AG04449 (cell line): ENCODE measurements around the gene DOC2A.

Experiments used
- CTCF ChIA-PET: fragments of 350-600 bp; formaldehyde crosslinking; extraction: SDS; loops from one replicate; lab custom pipeline; 2021; ENCODE audit warnings: antibody characterized with exemption; lab: Yijun Ruan, JAX
- POLR2A ChIA-PET: fragments of 400-600, 350-600 bp; formaldehyde crosslinking; extraction: SDS; loops from one replicate; lab custom pipeline; 2020; ENCODE audit warnings: antibody characterized with exemption, inconsistent platforms; lab: Yijun Ruan, JAX
- DNase-seq: peaks from one replicate; pipeline ENCODE4 v3.0.0-alpha.2; 2010; ENCODE audit warnings: low read depth, low spot score
- H3K4me3 ChIP-seq: 2 replicates; pipeline ENCODE4 v1.5.1; 2011; ENCODE audit warnings: low read depth, mild to moderate bottlenecking, control low read depth, low read length
- TF ChIP-seq, protein P1 (sequence below): IDR thresholded peaks from one replicate; pipeline ENCODE4 v1.5.1; 2011; ENCODE audit warnings: mild to moderate bottlenecking, moderate library complexity, low read length, control low read depth, inconsistent platforms; ENCODE audit not compliant: insufficient read depth; ENCODE audit errors: missing control alignments

Gene DOC2A

DNA sequence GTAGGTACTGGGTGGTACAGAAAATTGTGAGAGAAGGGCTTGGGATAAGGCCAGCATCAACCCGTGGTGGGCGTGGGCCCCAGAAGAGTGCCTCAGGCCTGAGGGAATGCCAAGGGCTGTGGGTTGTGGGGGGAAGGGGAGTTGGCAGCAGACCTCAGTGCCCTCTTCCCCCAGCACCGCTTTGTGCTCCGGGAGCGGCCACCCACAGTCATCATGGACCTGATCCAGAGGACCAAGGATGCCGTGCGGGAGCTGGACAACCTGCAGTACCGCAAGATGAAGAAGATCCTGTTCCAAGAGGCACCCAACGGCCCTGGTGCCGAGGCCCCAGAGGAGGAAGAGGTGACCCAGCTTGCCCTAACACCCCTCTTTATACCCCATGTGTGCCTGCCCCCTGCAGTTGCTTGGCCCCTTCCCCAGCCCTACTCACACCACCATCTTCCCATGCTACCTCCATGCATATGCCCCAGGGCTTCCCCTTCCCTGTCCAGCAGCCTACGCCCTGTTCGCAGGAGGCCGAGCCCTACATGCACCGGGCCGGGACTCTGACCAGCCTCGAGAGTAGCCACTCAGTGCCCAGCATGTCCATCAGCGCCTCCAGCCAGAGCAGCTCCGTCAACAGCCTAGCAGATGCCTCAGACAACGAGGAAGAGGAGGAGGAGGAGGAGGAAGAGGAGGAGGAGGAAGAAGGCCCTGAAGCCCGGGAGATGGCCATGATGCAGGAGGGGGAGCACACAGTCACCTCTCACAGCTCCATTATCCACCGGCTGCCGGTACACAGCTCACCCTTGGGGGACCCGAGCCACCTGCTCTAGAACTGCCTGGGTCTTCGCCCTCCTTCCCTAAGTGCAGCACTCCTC, 28.0 kb downstream of the DOC2A start:
- H3K4me3 ChIP-seq, result no peak overlapping the region
- DNase-seq, result no peak
- TF ChIP-seq, protein P1, sequence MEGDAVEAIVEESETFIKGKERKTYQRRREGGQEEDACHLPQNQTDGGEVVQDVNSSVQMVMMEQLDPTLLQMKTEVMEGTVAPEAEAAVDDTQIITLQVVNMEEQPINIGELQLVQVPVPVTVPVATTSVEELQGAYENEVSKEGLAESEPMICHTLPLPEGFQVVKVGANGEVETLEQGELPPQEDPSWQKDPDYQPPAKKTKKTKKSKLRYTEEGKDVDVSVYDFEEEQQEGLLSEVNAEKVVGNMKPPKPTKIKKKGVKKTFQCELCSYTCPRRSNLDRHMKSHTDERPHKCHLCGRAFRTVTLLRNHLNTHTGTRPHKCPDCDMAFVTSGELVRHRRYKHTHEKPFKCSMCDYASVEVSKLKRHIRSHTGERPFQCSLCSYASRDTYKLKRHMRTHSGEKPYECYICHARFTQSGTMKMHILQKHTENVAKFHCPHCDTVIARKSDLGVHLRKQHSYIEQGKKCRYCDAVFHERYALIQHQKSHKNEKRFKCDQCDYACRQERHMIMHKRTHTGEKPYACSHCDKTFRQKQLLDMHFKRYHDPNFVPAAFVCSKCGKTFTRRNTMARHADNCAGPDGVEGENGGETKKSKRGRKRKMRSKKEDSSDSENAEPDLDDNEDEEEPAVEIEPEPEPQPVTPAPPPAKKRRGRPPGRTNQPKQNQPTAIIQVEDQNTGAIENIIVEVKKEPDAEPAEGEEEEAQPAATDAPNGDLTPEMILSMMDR, result no peak
- POLR2A ChIA-PET, result interaction anchor here (1.6 kb wide), 1 partner anchor 9 kb away, joined by 5 read pairs; the partner anchor contains the start of gene TAOK2
- CTCF ChIA-PET, result interaction anchor here (1.0 to 1.4 kb wide), 2 partner anchors 10 to 120 kb away, joined by 3 read pairs; partner anchors contain the start of gene CDIPT

DNA sequence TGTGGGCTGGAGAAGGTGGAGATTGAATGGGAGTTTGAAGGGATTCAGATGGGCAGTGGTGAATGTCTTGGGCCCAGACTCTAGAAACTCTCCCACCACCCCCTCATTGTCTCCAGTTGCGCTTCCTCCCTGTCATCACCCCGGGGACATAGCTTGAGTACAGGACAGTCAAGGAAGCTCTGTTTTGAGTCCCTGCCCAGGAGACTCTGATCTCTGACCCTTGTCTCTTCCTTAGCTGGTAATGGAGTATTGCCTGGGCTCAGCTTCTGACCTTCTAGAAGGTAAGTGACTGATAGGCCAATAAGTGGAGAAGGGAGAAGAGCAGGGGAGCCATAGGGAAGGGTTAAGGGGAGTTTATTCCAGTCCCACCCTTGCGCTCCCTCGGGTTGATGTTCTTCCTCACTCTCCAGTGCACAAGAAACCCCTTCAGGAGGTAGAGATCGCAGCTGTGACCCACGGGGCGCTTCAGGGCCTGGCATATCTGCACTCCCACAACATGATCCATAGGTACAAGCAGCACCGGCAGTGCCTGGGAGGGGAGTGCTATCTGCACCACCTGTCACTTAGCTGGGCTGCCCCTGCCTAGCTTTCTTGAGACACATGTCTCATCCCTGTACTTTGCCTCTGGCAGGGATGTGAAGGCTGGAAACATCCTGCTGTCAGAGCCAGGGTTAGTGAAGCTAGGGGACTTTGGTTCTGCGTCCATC, 32.1 kb downstream of the DOC2A start:
- ChIA-PET POLR2A (interaction anchor here (1.4 kb wide), 1 partner anchor 15 kb away, joined by 3 read pairs; no protein-coding TSS in a partner anchor), CTCF (interaction anchor here (1.5 kb wide), 1 partner anchor 27 kb away, joined by 3 read pairs; no protein-coding TSS in a partner anchor)
- no peak overlapping the region for H3K4me3 ChIP-seq
- TF ChIP-seq, protein P1, result no peak
- no peak for DNase-seq

DNA sequence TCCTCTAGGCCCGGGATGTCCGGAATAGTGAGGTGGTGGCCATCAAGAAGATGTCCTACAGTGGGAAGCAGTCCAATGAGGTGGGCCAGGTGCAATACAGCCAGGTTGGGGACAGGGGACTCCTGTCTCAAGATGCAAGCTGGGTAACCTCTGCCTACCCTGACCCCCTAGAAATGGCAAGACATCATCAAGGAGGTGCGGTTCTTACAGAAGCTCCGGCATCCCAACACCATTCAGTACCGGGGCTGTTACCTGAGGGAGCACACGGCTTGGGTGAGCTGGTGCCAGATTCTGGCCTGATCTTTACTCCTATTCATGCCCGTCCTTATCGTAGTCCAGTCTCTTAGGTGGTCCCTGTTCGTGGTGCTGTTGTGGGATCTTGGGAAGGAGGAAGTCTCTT, 32.7 kb downstream of the DOC2A start:
- TF ChIP-seq, protein P1, result no peak
- POLR2A ChIA-PET, result interaction anchor here (1.4 kb wide), 1 partner anchor 16 kb away, joined by 3 read pairs; no protein-coding TSS in a partner anchor
- CTCF ChIA-PET, result no interaction called here
- no peak overlapping the region for H3K4me3 ChIP-seq
- DNase-seq, result no peak

DNA sequence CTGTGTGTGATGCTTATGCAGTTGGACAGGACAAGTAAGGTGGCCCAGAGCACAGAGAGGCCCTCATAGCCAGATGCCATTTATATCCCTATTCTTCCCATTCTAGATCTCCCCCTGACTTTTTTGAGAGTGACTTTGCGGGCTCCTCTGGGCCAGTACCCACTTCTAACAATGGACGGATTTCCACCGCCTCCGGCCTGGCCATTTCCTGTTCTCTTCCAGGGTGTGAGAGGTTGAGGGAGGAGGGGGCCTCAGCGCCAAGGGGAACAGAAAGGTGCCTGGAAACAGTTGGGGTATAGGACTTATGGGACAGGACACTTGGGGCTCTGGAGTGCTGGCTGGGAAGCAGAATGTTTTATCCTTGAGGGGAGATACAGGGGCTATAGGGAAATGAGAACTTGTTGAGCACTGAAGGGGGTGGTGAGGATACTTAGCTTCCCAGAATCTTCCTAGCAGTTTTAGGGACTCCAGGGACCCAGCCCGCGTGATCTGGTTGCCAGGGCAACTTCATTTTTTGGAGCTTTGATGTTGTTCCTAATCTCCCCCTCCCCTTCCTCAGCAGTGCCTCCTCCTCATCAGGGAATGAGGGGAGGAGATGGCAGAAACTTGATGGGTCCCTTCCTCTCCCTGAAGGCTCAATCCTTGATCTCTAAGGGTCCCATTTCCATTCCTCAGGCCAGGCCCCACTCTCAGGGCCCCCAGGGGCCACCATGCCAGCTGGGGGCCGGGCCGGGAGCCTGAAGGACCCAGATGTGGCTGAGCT, 33.6 kb downstream of the DOC2A start:
- TF ChIP-seq, protein P1, result no peak
- no peak for DNase-seq
- POLR2A ChIA-PET, result interaction anchor here (0.5 to 1.5 kb wide), 2 partner anchors 9 to 89 kb away, joined by 3 read pairs; no protein-coding TSS in a partner anchor
- no peak overlapping the region for H3K4me3 ChIP-seq
- CTCF ChIA-PET, result interaction anchor here (0.8 to 1.2 kb wide), 2 partner anchors 14 to 18 kb away, joined by 3 read pairs; partner anchors contain the start of gene HIRIP3

DNA sequence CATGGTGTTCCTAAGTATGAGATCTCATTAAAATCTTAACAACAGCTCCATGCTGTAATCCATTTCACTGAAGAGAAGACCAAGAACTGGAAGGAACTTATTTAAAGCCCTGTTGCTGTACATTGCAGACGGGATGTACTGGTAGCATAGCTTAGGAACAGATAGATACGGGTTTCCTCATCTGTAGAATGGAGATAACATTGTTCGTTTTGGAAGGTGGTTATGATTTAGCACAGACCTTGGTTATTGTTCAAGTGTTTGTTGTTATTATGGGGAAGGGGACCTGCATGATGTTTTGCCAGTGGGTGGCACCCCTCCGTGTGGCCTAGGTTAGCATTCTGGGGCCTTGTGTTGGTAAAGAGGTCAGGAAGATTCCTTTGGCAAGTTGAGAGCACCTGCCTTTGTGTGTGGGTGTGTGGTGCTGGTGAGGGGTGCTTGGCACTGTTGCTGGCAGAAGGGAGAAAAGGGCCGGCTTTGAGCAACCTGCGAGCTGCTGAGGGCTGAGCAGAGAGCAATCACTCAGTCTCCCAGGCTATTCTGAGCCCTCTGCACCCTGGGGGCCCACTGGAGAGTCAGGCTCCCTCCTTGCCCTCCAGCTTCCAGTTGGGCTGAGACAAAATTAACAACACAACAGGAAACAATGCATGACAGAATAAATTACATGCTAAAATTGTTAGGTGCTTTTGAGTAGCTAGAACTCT, 34.9 kb downstream of the DOC2A start:
- TF ChIP-seq, protein P1, result no peak
- ChIA-PET CTCF (interaction anchor here (0.8 to 1.6 kb wide), 7 partner anchors 10 to 168 kb away, joined by 3 to 12 read pairs (median 4); partner anchors contain the start of gene HIRIP3), POLR2A (interaction anchor here (0.8 to 1.5 kb wide), 3 partner anchors 9 to 12 kb away, joined by 3 to 5 read pairs (median 3); no protein-coding TSS in a partner anchor)
- DNase-seq, result no peak
- peak overlapping the region; percentile 95 for H3K4me3 ChIP-seq
